Femur (tissue), 1 donor: Measurements from ENCODE around the gene SEL1L.
"Not testable (repeated sequence)": the region's sequence is repeated elsewhere in the genome, so short reads cannot be mapped to it uniquely, and the experiment has no call there.

Experiments
- DNase-seq: peaks from one replicate; pipeline ENCODE4 v3.0.0-alpha.2; 2017

The SEL1L gene

GRCh38 chr14:81440041-81440440, 93.6 kb downstream of the SEL1L start:
- DNase-seq: no peak

DNA sequence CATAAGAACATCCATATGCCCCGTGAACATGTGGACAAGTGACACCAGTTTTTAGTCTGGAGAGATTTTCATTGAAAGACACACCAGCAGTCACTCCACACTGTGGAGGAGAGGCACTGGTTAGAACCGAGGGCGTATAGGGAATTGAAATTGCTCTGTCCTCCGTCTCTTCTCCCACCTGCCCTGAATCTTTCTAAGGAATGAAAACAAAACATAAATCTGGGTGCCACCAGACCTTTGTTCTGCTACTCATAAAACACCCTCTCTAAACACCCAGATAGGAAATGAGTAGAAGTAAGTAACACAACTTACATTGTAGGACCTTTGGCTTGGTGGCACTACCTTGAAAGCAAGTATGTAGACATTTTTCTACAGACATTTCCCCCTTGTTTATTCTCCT, 96.4 kb downstream of the SEL1L start:
- no peak for DNase-seq

DNA sequence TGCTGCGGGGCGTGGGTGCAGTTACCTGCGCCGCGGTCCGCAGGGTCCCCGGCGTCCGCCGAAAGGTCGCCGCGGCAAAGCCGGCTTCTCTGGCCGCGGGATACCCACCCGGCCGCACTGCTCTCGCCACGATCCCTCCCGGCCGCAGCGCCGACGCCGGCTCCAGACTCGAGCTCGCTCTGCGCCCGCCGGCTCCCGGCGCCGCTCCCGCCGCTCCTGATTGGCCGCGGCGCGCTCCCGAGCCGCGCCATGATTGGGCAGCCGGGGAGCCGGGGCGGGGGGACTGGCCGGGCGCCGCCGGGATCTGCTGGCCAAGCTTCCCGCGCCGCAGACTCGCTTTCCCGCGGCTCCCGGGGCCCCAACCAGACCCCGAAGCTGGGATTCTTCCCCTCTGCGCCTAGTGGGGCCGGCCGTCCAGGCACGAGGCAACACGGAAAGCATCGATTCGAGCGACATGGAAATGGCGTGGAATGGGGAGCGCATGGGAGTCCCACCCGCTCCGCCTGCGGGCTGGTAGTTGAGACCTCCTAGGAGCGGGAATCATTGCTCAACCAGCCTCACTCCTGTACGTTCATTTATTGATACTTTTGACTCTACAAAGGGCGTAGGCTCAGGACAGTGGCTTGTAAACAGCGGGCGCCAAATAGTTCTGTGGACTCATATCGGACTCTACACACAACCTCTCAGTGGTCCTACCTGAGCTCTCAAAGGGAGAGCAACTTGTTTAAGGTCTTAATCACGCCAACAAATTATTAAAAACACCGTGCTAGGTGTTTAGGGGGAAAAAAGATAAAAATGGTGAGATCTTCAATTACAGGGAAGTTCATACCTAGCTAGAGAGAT, 97.1 kb downstream of the SEL1L start:
- DNase-seq: peak; percentile 88

DNA sequence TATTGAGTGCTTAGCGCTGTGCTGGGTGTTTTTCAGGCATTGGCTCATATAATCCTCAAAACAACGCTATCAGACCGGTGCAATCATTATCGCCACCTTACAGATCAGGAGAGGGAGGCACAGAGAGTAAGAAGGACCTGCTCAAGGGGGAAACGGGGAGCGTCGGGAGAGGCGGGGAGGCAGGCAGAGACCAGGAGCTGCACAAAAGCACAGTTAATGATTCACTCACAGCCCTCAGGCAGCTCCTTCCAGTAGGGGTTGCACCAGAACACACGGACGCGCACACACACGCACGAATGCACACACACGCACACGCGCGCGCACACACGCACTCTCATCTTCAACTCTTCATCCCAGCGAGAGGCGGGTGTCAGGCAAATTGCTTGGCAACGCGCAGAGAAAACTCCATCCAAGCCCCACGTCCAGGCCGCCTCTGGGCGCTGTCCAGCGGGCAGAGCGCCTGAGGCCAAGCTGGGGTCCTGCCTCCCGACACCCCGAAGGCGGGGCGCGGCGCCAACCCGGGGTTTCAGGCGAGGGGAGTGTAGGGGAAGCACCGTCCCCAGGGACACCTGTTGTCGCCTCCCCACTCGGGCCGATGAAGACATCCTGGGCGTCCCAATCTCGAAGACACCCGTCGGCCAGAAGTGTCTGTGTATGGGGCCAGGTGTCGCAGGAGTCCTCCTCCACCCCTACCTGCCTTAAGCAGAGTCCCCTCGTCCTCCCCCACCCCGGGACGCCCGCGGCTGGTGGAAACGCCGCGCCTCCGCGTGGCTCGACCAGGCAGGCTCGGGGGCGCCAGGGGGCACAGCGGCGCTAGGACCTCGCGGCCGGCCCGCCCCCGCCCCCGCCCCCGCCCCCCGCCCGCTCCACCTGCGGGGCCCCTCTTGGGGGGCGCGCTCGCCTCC, 98.0 kb downstream of the SEL1L start:
- peak; percentile 78 for DNase-seq

DNA sequence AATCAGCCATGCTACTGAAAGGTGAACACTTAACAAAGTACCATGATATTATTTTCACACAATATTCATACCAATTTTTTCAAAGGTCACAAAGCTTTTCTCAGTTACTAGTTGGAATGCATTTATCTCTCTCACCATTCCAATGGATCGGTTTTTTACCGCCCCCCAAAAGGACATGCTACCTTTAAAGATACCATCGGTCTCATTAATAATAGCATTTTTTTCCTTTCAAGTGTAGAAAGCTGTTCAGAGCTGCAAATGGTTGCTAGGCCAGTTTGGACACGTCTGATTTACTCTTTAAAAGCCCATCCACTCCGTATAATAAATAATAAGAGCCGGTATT, 98.6 kb downstream of the SEL1L start:
- DNase-seq: no peak

- no peak for DNase-seq
Measured at GRCh38 chr14:81434230-81434629, 99.4 kb downstream of the SEL1L start.

GRCh38 chr14:81433378-81433777, 100.3 kb downstream of the SEL1L start:
- no peak for DNase-seq

- DNase-seq: peak; percentile 49
Measured at GRCh38 chr14:81432219-81432661, 101.4 kb downstream of the SEL1L start.

DNA sequence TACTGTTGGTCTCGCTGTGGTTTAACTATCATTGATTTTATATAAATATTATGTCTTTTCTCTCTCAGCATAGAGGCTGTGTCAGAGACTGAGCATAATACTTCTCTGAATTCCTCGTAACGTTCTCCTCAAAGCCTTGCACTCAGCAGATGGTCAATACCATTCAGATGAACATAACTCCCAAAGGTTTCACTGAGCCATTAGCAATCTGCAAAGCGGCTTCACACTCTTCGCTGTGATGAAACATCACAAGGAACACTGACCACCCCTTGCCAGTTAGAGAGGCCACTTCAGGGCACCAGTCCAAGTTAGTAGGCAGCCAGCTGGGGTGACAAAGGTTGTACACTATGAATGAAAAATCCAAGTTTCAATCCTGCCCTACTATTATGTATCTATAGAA, 103.4 kb downstream of the SEL1L start:
- DNase-seq: no peak

GRCh38 chr14:81429749-81430148, 103.9 kb downstream of the SEL1L start:
- not testable (repeated sequence) for DNase-seq

GRCh38 chr14:81429028-81429427, 104.6 kb downstream of the SEL1L start:
- DNase-seq: no peak

- peak; percentile 58 for DNase-seq
Measured at GRCh38 chr14:81427348-81428058, 106.2 kb downstream of the SEL1L start.

DNA sequence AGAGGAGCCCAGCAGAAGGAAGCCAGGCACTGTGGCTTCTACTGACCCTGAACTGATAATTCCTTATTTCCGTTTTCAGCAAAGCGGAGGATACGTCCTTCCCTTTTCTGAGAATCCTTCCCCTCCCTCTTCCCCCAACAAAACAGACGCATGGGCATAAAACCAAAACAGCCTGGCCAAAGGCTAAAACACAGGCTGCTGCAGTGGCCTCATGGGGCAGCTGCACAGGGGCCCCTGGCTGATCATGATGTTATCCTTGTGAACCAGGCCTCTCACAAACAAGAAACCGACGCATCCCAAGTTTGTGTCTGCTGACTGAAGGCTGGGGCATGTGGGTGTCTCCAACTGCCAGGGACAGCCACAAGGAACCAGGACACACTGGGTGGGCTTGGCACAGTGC, 110.1 kb downstream of the SEL1L start:
- DNase-seq: peak; percentile 75
